OCI-LY3 (cell line): ENCODE data around the gene LRRC74B.

Source experiments
- H2AFZ ChIP-seq: fragments of 200-600, 300-600 bp; shearing (Covaris generic); 2 replicates; pipeline ENCODE4 v1.6.0; 2014; ENCODE audit warnings: antibody characterized with exemption, low read depth, low read length
- H3K27ac ChIP-seq: fragments of 200-600, 300-600 bp; sonication (generic); 2 replicates; pipeline ENCODE4 v1.5.1; 2014; ENCODE audit warnings: mild to moderate bottlenecking, low read length, moderate library complexity, mixed read lengths
- H3K27me3 ChIP-seq: fragments of 200-600, 300-600 bp; sonication (generic); 2 replicates; pipeline ENCODE4 v1.6.1; 2014; ENCODE audit warnings: low read depth, low read length, mixed read lengths
- H3K36me3 ChIP-seq: fragments of 200-600, 300-600 bp; sonication (generic); replicated peaks from 2 replicates; pipeline ENCODE3; 2014; ENCODE audit warnings: low read depth, low read length, mixed read lengths
- H3K4me1 ChIP-seq: fragments of 300-600, 200-600 bp; sonication (generic); 2 replicates; pipeline ENCODE4 v1.6.1; 2014; ENCODE audit warnings: low read length, mixed read lengths
- H3K4me2 ChIP-seq: fragments of 200-600, 300-600 bp; sonication (generic); 2 replicates; pipeline ENCODE4 v1.6.1; 2014; ENCODE audit warnings: low read length, mixed read lengths
- H3K4me3 ChIP-seq: fragments of 300-600, 200-600 bp; sonication (generic); 2 replicates; pipeline ENCODE4 v1.5.1; 2014; ENCODE audit warnings: antibody characterized with exemption, mild to moderate bottlenecking, low read length, moderate library complexity
- H3K79me2 ChIP-seq: fragments of 300-600, 200-600 bp; shearing (Covaris generic); 2 replicates; pipeline ENCODE4 v1.6.1; 2014; ENCODE audit warnings: mild to moderate bottlenecking, low read length, mixed read lengths
- H3K9ac ChIP-seq: fragments of 300-600, 200-600 bp; shearing (Covaris generic); 2 replicates; pipeline ENCODE4 v1.6.0; 2014; ENCODE audit warnings: mild to moderate bottlenecking, low read length, moderate library complexity
- H3K9me3 ChIP-seq: fragments of 200-600, 300-600 bp; shearing (Covaris generic); 2 replicates; pipeline ENCODE4 v1.6.1; 2014; ENCODE audit warnings: low read length, mixed read lengths; ENCODE audit not compliant: insufficient read depth
- H4K20me1 ChIP-seq: fragments of 200-600, 300-600 bp; sonication (generic); 2 replicates; pipeline ENCODE4 v1.6.1; 2016; ENCODE audit warnings: low read length, mixed read lengths; ENCODE audit not compliant: insufficient read depth
- CTCF ChIP-seq: fragments of 200-600, 300-600 bp; sonication (generic); IDR thresholded peaks from 2 replicates; pipeline ENCODE4 v1.5.1; 2014; ENCODE audit warnings: antibody characterized with exemption, low read length, low read depth
- EZH2phosphoT487 ChIP-seq: fragments of 200-600 bp; shearing (Covaris generic); IDR thresholded peaks from 2 replicates; pipeline ENCODE4 v1.6.1; 2018; ENCODE audit warnings: antibody characterized with exemption, mixed run types, low read depth

LRRC74B gene

GRCh38 chr22:21103633-21104032 lies 57.9 kb downstream of the LRRC74B start:
- Histone ChIP-seq H3K4me2 (no peak overlapping the region), H4K20me1 (no peaks in the 10 kb centered on the region), H3K36me3 (no peaks in the 10 kb centered on the region), H3K9ac (no peak overlapping the region), H2AFZ (no peak overlapping the region), H3K79me2 (no peaks in the 10 kb centered on the region), H3K27me3 (peaks cover 61% of the 10 kb centered on the region), H3K9me3 (no peaks in the 10 kb centered on the region), H3K4me3 (no peak overlapping the region), H3K27ac (no peak overlapping the region), H3K4me1 (0 out of 2 replicates have a peak, but pooled peaks cover 2% of the 10 kb centered on the region)
- TF ChIP-seq EZH2phosphoT487 (no peak), CTCF (no peak)

DNA sequence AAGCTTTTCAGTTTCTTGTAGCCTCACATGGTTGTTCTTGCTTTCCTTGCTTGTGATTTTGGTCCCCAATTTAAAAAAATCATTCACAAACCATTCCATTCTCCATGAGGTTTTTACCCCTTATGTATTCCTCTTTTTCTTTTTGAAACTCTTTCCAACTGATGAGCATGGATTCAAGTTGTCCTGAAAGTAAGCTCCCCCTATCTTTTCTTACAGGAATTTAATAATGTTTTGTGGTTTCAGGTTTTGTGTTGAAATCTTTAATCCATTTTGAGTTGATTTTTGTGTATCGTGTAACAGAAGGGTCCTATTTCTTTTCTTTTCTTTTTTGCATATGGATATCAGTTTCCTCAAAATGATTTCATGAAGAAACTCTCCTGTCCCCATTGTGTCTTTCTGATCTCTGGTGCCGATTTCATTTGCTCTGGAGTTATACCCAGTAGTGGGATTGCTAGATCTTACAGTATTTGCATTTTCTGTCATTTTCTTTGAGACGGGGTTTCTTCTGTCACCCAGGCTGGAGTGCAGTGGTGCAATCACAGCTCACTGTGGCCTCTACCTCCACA lies 58.5 kb downstream of the LRRC74B start:
- Histone ChIP-seq H3K79me2 (no peaks in the 10 kb centered on the region), H3K4me2 (no peak overlapping the region), H3K4me1 (0 out of 2 replicates have a peak, but pooled peaks cover 2% of the 10 kb centered on the region)

DNA sequence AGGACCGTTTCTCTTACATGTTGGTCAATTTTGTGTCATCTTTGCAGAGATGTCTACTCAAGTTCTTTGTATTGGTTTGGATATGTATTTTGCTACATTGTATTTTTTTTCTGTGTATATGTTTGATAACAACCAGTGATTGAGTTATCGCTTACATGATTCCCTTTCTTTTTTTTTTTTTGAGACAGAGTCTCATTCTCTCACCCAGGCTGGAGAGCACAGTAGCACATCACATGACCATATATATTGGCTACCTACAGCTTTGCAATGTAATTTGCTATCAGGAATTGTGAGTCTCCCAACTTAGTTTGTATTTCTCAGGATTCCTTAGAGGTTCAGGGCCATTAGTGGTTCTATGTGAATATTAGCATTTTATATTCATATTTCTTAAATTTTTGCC lies 59.5 kb downstream of the LRRC74B start:
- H3K9me3 ChIP-seq: no peaks in the 10 kb centered on the region
- H3K27me3 ChIP-seq: peaks cover 50% of the 10 kb centered on the region
- 0 out of 2 replicates have a peak, but pooled peaks cover 2% of the 10 kb centered on the region for H3K4me1 ChIP-seq
- H3K79me2 ChIP-seq: no peaks in the 10 kb centered on the region
- no peaks in the 10 kb centered on the region for H3K36me3 ChIP-seq
- H3K4me2 ChIP-seq: no peak overlapping the region
- no peaks in the 10 kb centered on the region for H4K20me1 ChIP-seq
- H3K9ac ChIP-seq: no peak overlapping the region
- no peak overlapping the region for H3K27ac ChIP-seq
- TF ChIP-seq CTCF (no peak), EZH2phosphoT487 (no peak)
- H2AFZ ChIP-seq: no peak overlapping the region
- H3K4me3 ChIP-seq: no peak overlapping the region

More for the DNA sequence above, 58.5 kb downstream of the LRRC74B start:
- Histone ChIP-seq H3K36me3 (no peaks in the 10 kb centered on the region), H3K9ac (no peak overlapping the region), H2AFZ (no peak overlapping the region), H3K27ac (no peak overlapping the region), H4K20me1 (no peaks in the 10 kb centered on the region), H3K9me3 (no peaks in the 10 kb centered on the region), H3K4me3 (no peak overlapping the region), H3K27me3 (peaks cover 60% of the 10 kb centered on the region)
- TF ChIP-seq EZH2phosphoT487: no peak
- no peak for TF ChIP-seq CTCF

DNA sequence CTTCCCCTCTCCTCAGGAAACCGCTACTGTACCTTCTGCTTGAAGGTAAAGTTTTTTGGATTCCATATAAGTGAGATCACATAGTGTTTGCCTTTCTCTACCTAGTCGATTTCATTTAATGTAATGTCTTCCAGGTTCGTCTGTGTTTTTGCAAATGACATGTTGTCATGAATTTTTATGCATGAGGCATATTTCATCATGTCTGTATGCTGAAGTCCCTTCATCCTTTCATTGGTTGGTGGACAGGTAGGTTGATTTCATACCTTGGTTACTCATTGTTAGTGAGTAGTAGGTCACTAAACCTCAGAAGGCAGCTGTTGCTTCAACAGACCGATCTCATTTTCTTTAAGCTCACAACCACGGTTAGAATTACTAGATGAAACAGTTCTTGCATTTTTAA lies 60.3 kb downstream of the LRRC74B start:
- no peak overlapping the region for H3K4me2 ChIP-seq

More for the DNA sequence above, 60.3 kb downstream of the LRRC74B start:
- Histone ChIP-seq H3K79me2 (no peaks in the 10 kb centered on the region), H4K20me1 (no peaks in the 10 kb centered on the region), H3K9ac (no peak overlapping the region), H3K27ac (no peak overlapping the region), H3K9me3 (no peaks in the 10 kb centered on the region), H3K4me1 (0 out of 2 replicates have a peak, but pooled peaks cover 2% of the 10 kb centered on the region), H2AFZ (no peak overlapping the region), H3K4me3 (no peak overlapping the region), H3K27me3 (peaks cover 45% of the 10 kb centered on the region), H3K36me3 (no peaks in the 10 kb centered on the region)
- TF ChIP-seq CTCF (no peak), EZH2phosphoT487 (no peak)
